Fibroblast of skin of abdomen (primary cell): ENCODE measurements around the gene ATP5F1B. TPM values are rescaled to one million over a fixed set of nuclear protein-coding genes. Genes with fewer than 3 reads are reported as not detected.
A peak's percentile ranks its signal among the peaks of the same experiment; 100 is the strongest.
"Not testable (repeated sequence)": the region's sequence is repeated elsewhere in the genome, so short reads cannot be mapped to it uniquely, and the experiment has no call there.

Experiments used
- DNase-seq: peaks from one replicate; pipeline ENCODE4 v3.0.0-alpha.2; 2013
- polyA plus RNA-seq, 2 experiments: library from polyadenylated mRNA; unstranded; fragments of 120-200 nt; gene quantifications; one replicate each; pipeline ENCODE4 v1.2.1, GENCODE V29; 2013; ENCODE audit not compliant: insufficient read length in 2 of 2

The ATP5F1B gene
- 616 TPM for polyA plus RNA-seq (2013, experiment 1 of 2; ENCODE audit: insufficient read length)
- 585 TPM for polyA plus RNA-seq (2013, experiment 2 of 2; ENCODE audit: insufficient read length)

- peak; percentile 100 for DNase-seq
Measured at GRCh38 chr12:56645717-56646446, at the start of gene ATP5F1B. TSS of gene ATP5F1B (minus strand) at chr12:56645984. CDS start at chr12:56645963, 21 bp downstream.

GRCh38 chr12:56694161-56694560, 48.4 kb upstream of the ATP5F1B start:
- no peak for DNase-seq

GRCh38 chr12:56688846-56689109, 43.0 kb upstream of the ATP5F1B start:
- no peak for DNase-seq

- peak; percentile 98 for DNase-seq
Measured at GRCh38 chr12:56688129-56688845, 42.5 kb upstream of the ATP5F1B start, which contains the start of gene PTGES3. TSS of gene PTGES3 (minus strand) at chr12:56688284. CDS start at chr12:56687999, 285 bp downstream.

GRCh38 chr12:56687223-56688128, 41.7 kb upstream of the ATP5F1B start:
- DNase-seq, result no peak

- DNase-seq, result no peak
Measured at GRCh38 chr12:56684745-56685359, 39.1 kb upstream of the ATP5F1B start.

- DNase-seq, result no peak
Measured at GRCh38 chr12:56682323-56682722, 36.5 kb upstream of the ATP5F1B start.

GRCh38 chr12:56679883-56680575, 34.2 kb upstream of the ATP5F1B start:
- no peak for DNase-seq

GRCh38 chr12:56678852-56679251, 33.1 kb upstream of the ATP5F1B start:
- DNase-seq, result no peak

GRCh38 chr12:56677680-56678079, 31.9 kb upstream of the ATP5F1B start:
- no peak for DNase-seq

- no peak for DNase-seq
Measured at GRCh38 chr12:56676851-56677580, 31.2 kb upstream of the ATP5F1B start.

- DNase-seq, result no peak
Measured at GRCh38 chr12:56671608-56672007, 25.8 kb upstream of the ATP5F1B start.

GRCh38 chr12:56670836-56671235, 25.1 kb upstream of the ATP5F1B start:
- DNase-seq, result no peak

GRCh38 chr12:56668197-56668457, 22.3 kb upstream of the ATP5F1B start:
- DNase-seq, result no peak

GRCh38 chr12:56661979-56662638, 16.3 kb upstream of the ATP5F1B start:
- DNase-seq, result no peak

- no peak for DNase-seq
Measured at GRCh38 chr12:56661560-56661959, 15.8 kb upstream of the ATP5F1B start.

GRCh38 chr12:56658921-56659320, 13.1 kb upstream of the ATP5F1B start:
- no peak for DNase-seq

- DNase-seq, result no peak
Measured at GRCh38 chr12:56657416-56658379, 11.9 kb upstream of the ATP5F1B start.

- not testable (repeated sequence) for DNase-seq
Measured at GRCh38 chr12:56653781-56654180, 8.0 kb upstream of the ATP5F1B start.

- DNase-seq, result not testable (repeated sequence)
Measured at GRCh38 chr12:56648023-56648422, 2.2 kb upstream of the ATP5F1B start.
